Activated CD8-positive, alpha-beta memory T cell treated with anti-CD3 and anti-CD28 coated beads for 24 hours (primary cell): ENCODE measurements around the gene MIF.
"Not testable (repeated sequence)": the region's sequence is repeated elsewhere in the genome, so short reads cannot be mapped to it uniquely, and the experiment has no call there.

ENCODE experiments used
- DNase-seq: peaks from one replicate; pipeline ENCODE4 v3.0.0-alpha.2; 2020

The MIF gene

GRCh38 chr22:23893945-23894709 is at the start of gene MIF:
Gene MIF, plus strand, starts transcription at chr22:23894383. Its CDS starts 92 bp downstream, at chr22:23894475.
- peak; percentile 100 for DNase-seq

DNA sequence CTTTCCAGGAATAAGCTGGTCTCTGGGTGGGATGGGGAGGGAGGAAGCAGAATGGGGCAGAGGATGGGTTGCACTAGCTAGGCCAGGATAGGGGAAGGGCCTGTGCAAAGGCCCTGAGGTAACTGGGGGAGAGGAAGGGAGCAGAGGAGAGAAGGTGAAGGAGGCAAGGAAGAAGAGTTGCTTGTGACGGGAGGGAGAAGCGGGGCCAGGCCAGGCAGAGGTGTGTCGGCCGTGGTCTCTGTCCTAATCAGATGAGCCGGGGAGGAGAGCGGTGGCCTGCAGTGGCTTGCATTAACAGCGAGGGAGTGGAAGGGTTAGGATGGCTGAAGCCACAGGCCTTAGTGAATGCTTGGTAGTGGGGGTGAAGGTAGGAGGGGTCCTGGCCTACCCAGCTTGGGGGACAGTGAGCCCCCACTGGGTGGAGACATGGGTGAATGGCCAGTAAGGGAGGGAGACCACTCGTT is 49.4 kb upstream of the MIF start:
- DNase-seq, result no peak

DNA sequence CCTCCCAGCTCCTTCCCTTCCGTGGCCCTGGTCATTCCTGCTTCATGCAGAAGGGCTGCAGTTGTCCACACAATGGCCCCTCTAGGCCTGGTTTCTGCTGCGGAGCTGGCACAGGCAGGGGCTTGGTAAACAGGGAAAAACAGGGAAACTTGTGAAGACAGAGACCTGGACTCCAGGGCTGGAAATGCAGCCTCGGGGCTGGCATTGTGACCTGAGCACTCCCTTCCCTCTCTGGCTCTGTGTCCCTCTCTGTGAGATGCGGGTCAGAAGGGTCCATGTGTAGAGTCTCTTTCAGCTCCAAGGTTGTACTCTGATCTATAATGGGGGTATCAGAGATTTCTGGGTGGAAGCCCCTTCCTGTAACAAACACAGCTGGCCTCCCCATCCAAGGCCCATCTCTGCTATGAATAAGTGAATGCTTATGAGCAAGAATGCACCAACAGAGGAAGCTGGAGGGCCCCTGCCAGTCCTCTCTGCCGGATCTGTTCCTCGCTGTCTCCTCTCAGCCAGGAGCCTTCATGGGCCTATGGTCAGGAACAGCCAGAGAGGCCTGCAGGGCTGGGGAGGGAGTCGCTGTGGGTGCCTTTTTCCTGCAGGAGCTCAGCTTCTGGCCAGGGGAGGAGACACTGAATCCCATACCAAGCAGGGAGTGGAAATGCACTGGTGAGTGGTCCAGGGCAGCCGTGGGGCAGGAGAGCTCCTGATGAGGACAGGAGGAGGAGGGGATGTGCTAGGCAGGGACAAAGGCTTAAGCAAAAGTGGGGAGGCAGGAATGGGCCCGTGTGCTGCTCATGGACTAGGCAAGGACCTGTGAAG is 48.7 kb upstream of the MIF start:
- no peak for DNase-seq

- no peak for DNase-seq
Observed at GRCh38 chr22:23846081-23846469, 48.1 kb upstream of the MIF start.

- no peak for DNase-seq
Observed at GRCh38 chr22:23847310-23847920, 46.8 kb upstream of the MIF start.

- no peak for DNase-seq
Observed at GRCh38 chr22:23847991-23848864, 46.0 kb upstream of the MIF start.

- peak; percentile 97 for DNase-seq
Observed at GRCh38 chr22:23849009-23850006, 44.9 kb upstream of the MIF start.

- no peak for DNase-seq
Observed at GRCh38 chr22:23850136-23850611, 44.0 kb upstream of the MIF start.

GRCh38 chr22:23856721-23857605 is 37.2 kb upstream of the MIF start:
- no peak for DNase-seq

DNA sequence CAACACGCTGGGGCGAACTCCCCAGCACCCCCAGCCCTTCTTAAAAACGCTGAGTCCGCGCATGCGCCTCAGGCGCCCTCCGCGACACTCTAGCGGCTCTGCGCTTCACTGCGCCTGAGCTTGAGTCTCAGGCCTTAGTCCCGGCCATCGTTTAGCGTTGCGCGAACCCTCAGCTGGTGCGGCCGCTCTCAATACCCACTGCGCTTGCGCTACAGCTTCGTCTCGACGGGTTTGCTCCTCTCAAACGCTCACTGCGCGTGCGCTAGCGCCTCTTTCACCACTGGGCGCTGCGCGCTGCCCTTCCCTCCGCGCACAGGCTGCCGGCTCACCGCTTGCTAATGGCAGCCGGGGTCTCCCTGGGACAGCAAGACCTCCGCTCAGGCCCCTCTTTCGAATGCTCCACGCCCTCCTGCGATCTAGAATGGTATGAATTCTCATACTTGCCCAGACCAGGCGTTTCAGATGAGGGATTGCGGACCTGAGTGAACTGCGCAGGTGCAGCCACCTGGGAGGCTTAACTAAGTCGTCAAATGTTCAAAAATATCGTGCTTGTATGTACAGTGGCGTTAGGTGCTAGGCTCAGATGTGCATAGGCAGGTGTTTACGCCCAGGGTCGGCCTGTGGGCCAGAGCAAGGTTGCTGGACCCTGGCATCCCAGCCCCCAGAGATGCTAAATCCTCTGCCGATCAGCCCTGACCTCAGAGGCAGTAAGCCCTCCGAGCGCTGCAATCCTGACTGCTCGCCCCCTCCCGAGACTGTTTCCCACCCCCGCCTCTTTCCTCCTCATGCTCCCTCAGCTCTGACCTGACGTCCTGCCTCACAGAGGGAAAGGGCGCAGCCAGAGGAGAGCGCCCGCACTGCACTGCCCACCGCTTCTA is 36.3 kb upstream of the MIF start, which contains the start of gene SLC2A11:
Gene SLC2A11, plus strand, starts transcription at position 270 of the 878 bp plus-strand sequence. Its CDS starts 125 bp downstream, at position 395.
- peak; percentile 95 for DNase-seq

GRCh38 chr22:23858484-23858815 is 35.7 kb upstream of the MIF start:
- DNase-seq, result no peak

DNA sequence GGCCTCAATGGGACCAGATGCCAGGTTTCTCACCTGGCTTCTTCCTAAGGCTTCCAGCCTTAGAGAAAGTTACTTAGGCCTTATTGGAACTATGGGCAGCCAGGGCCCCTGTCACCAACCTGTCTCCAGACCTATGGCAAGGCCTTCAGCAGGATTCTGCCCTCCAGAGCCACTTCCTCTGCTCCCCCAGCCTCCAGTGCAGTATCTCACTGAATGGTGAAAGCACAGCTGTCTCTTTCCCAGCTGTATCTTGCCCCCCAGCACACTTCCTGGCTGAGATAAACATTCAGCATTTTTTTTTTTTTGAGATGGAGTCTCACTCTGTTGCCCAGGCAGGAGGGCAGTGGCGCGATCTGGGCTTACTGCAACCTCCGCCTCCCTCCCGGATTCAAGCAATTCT is 35.0 kb upstream of the MIF start:
- no peak for DNase-seq

DNA sequence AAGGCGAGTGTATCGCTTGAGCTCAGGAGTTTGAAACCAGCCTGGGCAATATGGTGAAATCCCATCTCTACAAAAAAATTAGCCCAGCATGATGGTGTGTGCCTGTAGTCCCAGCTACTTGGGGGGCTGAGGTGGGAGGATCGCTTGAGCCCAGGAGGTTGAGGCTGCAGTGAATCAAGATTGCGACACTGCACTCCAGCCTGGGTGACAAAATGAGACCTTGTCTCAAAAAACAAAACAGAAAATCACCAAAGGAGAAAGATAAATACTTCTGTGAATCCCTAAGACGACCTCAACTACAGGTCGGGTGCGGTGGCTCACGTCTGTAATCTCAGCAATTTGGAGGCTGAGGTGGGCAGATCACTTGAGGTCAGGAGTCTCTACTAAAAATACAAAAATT is 34.0 kb upstream of the MIF start:
- not testable (repeated sequence) for DNase-seq

GRCh38 chr22:23862103-23862502 is 32.1 kb upstream of the MIF start:
- DNase-seq, result no peak

DNA sequence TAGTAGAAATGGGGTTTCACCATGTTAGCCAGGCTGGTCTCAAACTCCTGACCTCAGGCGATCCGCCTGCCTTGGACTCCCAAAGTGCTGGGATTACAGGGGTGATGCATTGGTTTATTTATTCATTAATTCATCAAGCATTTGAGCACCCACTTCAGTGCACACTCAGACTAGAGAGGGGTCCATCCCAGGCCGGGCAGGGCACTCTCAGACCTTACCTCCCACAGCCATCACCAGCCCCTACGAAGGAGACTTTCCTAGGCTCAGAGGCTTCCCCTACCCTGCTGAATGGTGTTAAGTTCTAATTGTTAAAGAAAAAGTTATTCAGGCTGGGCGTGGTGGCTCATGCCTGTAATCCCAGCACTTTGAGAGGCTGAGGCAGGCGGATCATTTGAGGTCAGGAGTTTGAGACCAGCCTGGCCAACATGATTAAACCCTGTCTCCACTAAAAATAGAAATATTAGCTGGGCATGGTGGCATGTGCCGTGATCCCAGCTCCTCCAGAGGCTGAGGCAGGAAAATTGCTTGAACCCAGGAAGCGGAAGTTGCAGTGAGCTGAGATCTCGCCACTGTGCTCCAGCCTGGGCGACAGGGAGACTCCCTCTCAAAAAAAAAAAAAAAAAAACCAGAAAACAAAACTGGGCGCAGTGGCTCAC is 29.6 kb upstream of the MIF start:
- not testable (repeated sequence) for DNase-seq

- no peak for DNase-seq
Observed at GRCh38 chr22:23868580-23868979, 25.6 kb upstream of the MIF start.

- DNase-seq, result no peak
Observed at GRCh38 chr22:23874871-23875270, 19.3 kb upstream of the MIF start.

- DNase-seq, result no peak
Observed at GRCh38 chr22:23875801-23876200, 18.4 kb upstream of the MIF start.
